ENCODE measurements around the gene LRRC4C.

The LRRC4C gene

GRCh38 chr11:41250408-41250935 is 209.0 kb downstream of the LRRC4C start:
- no peak for DNase-seq (ENCODE audit: low read depth)

- no peak for DNase-seq (ENCODE audit: low read depth)
Observed at GRCh38 chr11:41247621-41248020, 211.8 kb downstream of the LRRC4C start.

- no peak for DNase-seq (ENCODE audit: low read depth)
Observed at GRCh38 chr11:41246399-41246745, 213.1 kb downstream of the LRRC4C start.

GRCh38 chr11:41245704-41246398 is 213.6 kb downstream of the LRRC4C start:
- DNase-seq (ENCODE audit: low read depth), result no peak

GRCh38 chr11:41245184-41245583 is 214.3 kb downstream of the LRRC4C start:
- DNase-seq (ENCODE audit: low read depth), result no peak

GRCh38 chr11:41237382-41237781 is 222.1 kb downstream of the LRRC4C start:
- no peak for DNase-seq (ENCODE audit: low read depth)

- DNase-seq (ENCODE audit: low read depth), result no peak
Observed at GRCh38 chr11:41235668-41236067, 223.8 kb downstream of the LRRC4C start.

- no peak for DNase-seq (ENCODE audit: low read depth)
Observed at GRCh38 chr11:41225856-41226633, 233.4 kb downstream of the LRRC4C start.

- DNase-seq (ENCODE audit: low read depth), result no peak
Observed at GRCh38 chr11:41222236-41222635, 237.2 kb downstream of the LRRC4C start.

- no peak for DNase-seq (ENCODE audit: low read depth)
Observed at GRCh38 chr11:41206388-41206787, 253.1 kb downstream of the LRRC4C start.

GRCh38 chr11:41201156-41201555 is 258.3 kb downstream of the LRRC4C start:
- DNase-seq (ENCODE audit: low read depth), result peak; percentile 1

- no peak for DNase-seq (ENCODE audit: low read depth)
Observed at GRCh38 chr11:41190437-41191082, 268.9 kb downstream of the LRRC4C start.

GRCh38 chr11:41189701-41190436 is 269.6 kb downstream of the LRRC4C start:
- DNase-seq (ENCODE audit: low read depth), result no peak

GRCh38 chr11:41177791-41178190 is 281.7 kb downstream of the LRRC4C start:
- DNase-seq (ENCODE audit: low read depth), result no peak

- no peak for DNase-seq (ENCODE audit: low read depth)
Observed at GRCh38 chr11:41175304-41175972, 284.0 kb downstream of the LRRC4C start.

- DNase-seq (ENCODE audit: low read depth), result no peak
Observed at GRCh38 chr11:41146326-41146725, 313.1 kb downstream of the LRRC4C start.

- no peak for DNase-seq (ENCODE audit: low read depth)
Observed at GRCh38 chr11:41145420-41145819, 314.0 kb downstream of the LRRC4C start.

GRCh38 chr11:41134971-41135370 is 324.5 kb downstream of the LRRC4C start:
- no peak for DNase-seq (ENCODE audit: low read depth)

- DNase-seq (ENCODE audit: low read depth), result no peak
Observed at GRCh38 chr11:41133023-41133422, 326.4 kb downstream of the LRRC4C start.

- DNase-seq (ENCODE audit: low read depth), result no peak
Observed at GRCh38 chr11:41121600-41121999, 337.9 kb downstream of the LRRC4C start.

GRCh38 chr11:41119484-41119883 is 340.0 kb downstream of the LRRC4C start:
- no peak for DNase-seq (ENCODE audit: low read depth)

- DNase-seq (ENCODE audit: low read depth), result no peak
Observed at GRCh38 chr11:41118521-41118920, 340.9 kb downstream of the LRRC4C start.

Measured in GM04504 (cell line).